Gastroesophageal sphincter (tissue), 3 donors: Measurements from ENCODE around the gene CASP8.

ENCODE experiments used
- CTCF ChIP-seq, 4 experiments: fragments of 200-600 bp in 2 of 4; fragments of 450-650 bp in 2 of 4; sonication (generic) in 1 of 4; IDR thresholded peaks; one replicate each; pipeline ENCODE4 v1.5.1; 2017 to 2019; ENCODE audit warnings: antibody characterized with exemption in 4 of 4, mild to moderate bottlenecking in 2 of 4, moderate library complexity in 2 of 4
- EP300 ChIP-seq: sonication (generic); formaldehyde crosslinking; IDR thresholded peaks from one replicate; pipeline ENCODE4 v1.6.1; 2017; ENCODE audit warnings: antibody characterized with exemption, mild to moderate bottlenecking
- POLR2A ChIP-seq, 2 donors: fragments of 450-650 bp; IDR thresholded peaks; one replicate each; pipeline ENCODE4 v1.6.1; 2017; ENCODE audit warnings: antibody characterized with exemption in 2 of 2, mild to moderate bottlenecking in 2 of 2, moderate library complexity in 1 of 2
- POLR2AphosphoS5 ChIP-seq: sonication (generic); formaldehyde crosslinking; IDR thresholded peaks from one replicate; pipeline ENCODE4 v1.6.1; 2017; ENCODE audit warnings: antibody characterized with exemption

- no peak for TF ChIP-seq POLR2A (IDR thresholded peaks at IDR 0.05)
- no peak for TF ChIP-seq POLR2AphosphoS5
- TF ChIP-seq CTCF (IDR thresholded peaks at IDR 0.05): no peak
- TF ChIP-seq EP300: no peak
Observed at GRCh38 chr2:201232467-201232815, 27.9 kb upstream of the CASP8 start.
